Measurements from ENCODE around the gene RABGAP1L. TPM values are rescaled to one million over a fixed set of nuclear protein-coding genes. Genes with fewer than 3 reads are reported as not detected.

The RABGAP1L gene
- total and polyA plus RNA-seq, 2 of the 8 experiments (the other 6 are each of a cell fraction or from before 2014, with no cell fraction given) = 33.3 to 156 TPM

DNA sequence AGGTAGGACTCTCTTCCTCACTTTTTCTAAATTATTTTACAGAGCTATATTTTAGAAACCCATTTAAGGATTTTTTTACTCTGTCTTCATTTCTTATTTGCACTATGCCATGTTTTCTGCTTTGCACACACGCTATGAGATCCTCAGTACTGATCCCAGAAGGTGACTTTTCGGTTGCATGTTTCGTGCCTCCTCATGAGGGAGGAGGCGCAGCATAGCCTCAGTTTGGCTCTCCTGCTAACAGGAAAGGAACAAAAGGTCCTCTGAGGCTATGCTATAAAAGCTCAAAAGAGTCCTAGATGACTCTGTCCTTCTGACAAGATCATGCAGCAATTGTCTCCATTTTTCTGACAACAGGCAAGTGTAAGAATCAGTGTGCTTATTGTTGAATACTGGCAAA is 478.2 kb downstream of the RABGAP1L start (continued):
- TF ChIP-seq, protein P1, sequence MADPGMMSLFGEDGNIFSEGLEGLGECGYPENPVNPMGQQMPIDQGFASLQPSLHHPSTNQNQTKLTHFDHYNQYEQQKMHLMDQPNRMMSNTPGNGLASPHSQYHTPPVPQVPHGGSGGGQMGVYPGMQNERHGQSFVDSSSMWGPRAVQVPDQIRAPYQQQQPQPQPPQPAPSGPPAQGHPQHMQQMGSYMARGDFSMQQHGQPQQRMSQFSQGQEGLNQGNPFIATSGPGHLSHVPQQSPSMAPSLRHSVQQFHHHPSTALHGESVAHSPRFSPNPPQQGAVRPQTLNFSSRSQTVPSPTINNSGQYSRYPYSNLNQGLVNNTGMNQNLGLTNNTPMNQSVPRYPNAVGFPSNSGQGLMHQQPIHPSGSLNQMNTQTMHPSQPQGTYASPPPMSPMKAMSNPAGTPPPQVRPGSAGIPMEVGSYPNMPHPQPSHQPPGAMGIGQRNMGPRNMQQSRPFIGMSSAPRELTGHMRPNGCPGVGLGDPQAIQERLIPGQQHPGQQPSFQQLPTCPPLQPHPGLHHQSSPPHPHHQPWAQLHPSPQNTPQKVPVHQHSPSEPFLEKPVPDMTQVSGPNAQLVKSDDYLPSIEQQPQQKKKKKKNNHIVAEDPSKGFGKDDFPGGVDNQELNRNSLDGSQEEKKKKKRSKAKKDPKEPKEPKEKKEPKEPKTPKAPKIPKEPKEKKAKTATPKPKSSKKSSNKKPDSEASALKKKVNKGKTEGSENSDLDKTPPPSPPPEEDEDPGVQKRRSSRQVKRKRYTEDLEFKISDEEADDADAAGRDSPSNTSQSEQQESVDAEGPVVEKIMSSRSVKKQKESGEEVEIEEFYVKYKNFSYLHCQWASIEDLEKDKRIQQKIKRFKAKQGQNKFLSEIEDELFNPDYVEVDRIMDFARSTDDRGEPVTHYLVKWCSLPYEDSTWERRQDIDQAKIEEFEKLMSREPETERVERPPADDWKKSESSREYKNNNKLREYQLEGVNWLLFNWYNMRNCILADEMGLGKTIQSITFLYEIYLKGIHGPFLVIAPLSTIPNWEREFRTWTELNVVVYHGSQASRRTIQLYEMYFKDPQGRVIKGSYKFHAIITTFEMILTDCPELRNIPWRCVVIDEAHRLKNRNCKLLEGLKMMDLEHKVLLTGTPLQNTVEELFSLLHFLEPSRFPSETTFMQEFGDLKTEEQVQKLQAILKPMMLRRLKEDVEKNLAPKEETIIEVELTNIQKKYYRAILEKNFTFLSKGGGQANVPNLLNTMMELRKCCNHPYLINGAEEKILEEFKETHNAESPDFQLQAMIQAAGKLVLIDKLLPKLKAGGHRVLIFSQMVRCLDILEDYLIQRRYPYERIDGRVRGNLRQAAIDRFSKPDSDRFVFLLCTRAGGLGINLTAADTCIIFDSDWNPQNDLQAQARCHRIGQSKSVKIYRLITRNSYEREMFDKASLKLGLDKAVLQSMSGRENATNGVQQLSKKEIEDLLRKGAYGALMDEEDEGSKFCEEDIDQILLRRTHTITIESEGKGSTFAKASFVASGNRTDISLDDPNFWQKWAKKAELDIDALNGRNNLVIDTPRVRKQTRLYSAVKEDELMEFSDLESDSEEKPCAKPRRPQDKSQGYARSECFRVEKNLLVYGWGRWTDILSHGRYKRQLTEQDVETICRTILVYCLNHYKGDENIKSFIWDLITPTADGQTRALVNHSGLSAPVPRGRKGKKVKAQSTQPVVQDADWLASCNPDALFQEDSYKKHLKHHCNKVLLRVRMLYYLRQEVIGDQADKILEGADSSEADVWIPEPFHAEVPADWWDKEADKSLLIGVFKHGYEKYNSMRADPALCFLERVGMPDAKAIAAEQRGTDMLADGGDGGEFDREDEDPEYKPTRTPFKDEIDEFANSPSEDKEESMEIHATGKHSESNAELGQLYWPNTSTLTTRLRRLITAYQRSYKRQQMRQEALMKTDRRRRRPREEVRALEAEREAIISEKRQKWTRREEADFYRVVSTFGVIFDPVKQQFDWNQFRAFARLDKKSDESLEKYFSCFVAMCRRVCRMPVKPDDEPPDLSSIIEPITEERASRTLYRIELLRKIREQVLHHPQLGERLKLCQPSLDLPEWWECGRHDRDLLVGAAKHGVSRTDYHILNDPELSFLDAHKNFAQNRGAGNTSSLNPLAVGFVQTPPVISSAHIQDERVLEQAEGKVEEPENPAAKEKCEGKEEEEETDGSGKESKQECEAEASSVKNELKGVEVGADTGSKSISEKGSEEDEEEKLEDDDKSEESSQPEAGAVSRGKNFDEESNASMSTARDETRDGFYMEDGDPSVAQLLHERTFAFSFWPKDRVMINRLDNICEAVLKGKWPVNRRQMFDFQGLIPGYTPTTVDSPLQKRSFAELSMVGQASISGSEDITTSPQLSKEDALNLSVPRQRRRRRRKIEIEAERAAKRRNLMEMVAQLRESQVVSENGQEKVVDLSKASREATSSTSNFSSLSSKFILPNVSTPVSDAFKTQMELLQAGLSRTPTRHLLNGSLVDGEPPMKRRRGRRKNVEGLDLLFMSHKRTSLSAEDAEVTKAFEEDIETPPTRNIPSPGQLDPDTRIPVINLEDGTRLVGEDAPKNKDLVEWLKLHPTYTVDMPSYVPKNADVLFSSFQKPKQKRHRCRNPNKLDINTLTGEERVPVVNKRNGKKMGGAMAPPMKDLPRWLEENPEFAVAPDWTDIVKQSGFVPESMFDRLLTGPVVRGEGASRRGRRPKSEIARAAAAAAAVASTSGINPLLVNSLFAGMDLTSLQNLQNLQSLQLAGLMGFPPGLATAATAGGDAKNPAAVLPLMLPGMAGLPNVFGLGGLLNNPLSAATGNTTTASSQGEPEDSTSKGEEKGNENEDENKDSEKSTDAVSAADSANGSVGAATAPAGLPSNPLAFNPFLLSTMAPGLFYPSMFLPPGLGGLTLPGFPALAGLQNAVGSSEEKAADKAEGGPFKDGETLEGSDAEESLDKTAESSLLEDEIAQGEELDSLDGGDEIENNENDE (IDR thresholded peaks at IDR 0.05; ENCODE audit: insufficient replicate concordance, low read length) = no peak
- TF ChIP-seq BRCA1 (IDR thresholded peaks at IDR 0.05; ENCODE audit: low read depth, low read length) = no peak
- TF ChIP-seq ASH2L (IDR thresholded peaks at IDR 0.05; ENCODE audit: low read length) = no peak
- TF ChIP-seq, protein P2, sequence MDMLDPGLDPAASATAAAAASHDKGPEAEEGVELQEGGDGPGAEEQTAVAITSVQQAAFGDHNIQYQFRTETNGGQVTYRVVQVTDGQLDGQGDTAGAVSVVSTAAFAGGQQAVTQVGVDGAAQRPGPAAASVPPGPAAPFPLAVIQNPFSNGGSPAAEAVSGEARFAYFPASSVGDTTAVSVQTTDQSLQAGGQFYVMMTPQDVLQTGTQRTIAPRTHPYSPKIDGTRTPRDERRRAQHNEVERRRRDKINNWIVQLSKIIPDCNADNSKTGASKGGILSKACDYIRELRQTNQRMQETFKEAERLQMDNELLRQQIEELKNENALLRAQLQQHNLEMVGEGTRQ (IDR thresholded peaks at IDR 0.05; ENCODE audit: low read length) = no peak
- no peak for TF ChIP-seq NANOG (IDR thresholded peaks at IDR 0.05; ENCODE audit: insufficient read depth, low read depth, low read length, poor library complexity, severe bottlenecking)
- TF ChIP-seq CBX8 (IDR thresholded peaks at IDR 0.05; ENCODE audit: borderline replicate concordance, low read depth, low read length) = no peak
- TF ChIP-seq, protein P3, sequence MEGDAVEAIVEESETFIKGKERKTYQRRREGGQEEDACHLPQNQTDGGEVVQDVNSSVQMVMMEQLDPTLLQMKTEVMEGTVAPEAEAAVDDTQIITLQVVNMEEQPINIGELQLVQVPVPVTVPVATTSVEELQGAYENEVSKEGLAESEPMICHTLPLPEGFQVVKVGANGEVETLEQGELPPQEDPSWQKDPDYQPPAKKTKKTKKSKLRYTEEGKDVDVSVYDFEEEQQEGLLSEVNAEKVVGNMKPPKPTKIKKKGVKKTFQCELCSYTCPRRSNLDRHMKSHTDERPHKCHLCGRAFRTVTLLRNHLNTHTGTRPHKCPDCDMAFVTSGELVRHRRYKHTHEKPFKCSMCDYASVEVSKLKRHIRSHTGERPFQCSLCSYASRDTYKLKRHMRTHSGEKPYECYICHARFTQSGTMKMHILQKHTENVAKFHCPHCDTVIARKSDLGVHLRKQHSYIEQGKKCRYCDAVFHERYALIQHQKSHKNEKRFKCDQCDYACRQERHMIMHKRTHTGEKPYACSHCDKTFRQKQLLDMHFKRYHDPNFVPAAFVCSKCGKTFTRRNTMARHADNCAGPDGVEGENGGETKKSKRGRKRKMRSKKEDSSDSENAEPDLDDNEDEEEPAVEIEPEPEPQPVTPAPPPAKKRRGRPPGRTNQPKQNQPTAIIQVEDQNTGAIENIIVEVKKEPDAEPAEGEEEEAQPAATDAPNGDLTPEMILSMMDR (IDR thresholded peaks at IDR 0.05; ENCODE audit: control extremely low read depth in 1 of 3, insufficient read depth in 1 of 3, low read depth in 1 of 3, low read length in 3 of 3) = no peak

Measured in H1 (cell line).